ENCODE data around the gene NLRP12.

GRCh38 chr19:53872762-53873161, 48.6 kb upstream of the NLRP12 start:
- TF ChIP-seq CTCF (IDR thresholded peaks at IDR 0.05) (no peak), POLR2A (IDR thresholded peaks at IDR 0.05) (no peak)

All from lower leg skin (tissue), 3 donors.